Stomach (tissue), 4 donors: ENCODE measurements around the gene WWOX.

Experiments
- EP300 ChIP-seq: sonication (generic); formaldehyde crosslinking; IDR thresholded peaks from one replicate; pipeline ENCODE4 v1.6.1; 2017; ENCODE audit warnings: antibody characterized with exemption
- POLR2A ChIP-seq, 4 donors: fragments of 450-650 bp; IDR thresholded peaks; one replicate each; pipeline ENCODE4 v1.6.1; 2016; ENCODE audit warnings: antibody characterized with exemption in 4 of 4, control low read depth in 2 of 4, mild to moderate bottlenecking in 1 of 4, moderate library complexity in 1 of 4
- POLR2AphosphoS5 ChIP-seq, 3 donors: sonication (generic); formaldehyde crosslinking; IDR thresholded peaks; one replicate each; pipeline ENCODE4 v1.6.1; 2016; ENCODE audit warnings: antibody characterized with exemption in 3 of 3
- TF ChIP-seq, protein P1 (sequence below), 7 experiments: fragments of 450-650 bp in 4 of 7; fragments of 200-600 bp in 3 of 7; sonication (generic) in 3 of 7; IDR thresholded peaks; one replicate each; pipeline ENCODE4 v1.5.1; 2016 to 2019; ENCODE audit warnings: antibody characterized with exemption in 7 of 7, control low read depth in 2 of 7, mild to moderate bottlenecking in 1 of 7

GRCh38 chr16:78448658-78449271, 349.3 kb downstream of the WWOX start:
- TF ChIP-seq, protein P1, sequence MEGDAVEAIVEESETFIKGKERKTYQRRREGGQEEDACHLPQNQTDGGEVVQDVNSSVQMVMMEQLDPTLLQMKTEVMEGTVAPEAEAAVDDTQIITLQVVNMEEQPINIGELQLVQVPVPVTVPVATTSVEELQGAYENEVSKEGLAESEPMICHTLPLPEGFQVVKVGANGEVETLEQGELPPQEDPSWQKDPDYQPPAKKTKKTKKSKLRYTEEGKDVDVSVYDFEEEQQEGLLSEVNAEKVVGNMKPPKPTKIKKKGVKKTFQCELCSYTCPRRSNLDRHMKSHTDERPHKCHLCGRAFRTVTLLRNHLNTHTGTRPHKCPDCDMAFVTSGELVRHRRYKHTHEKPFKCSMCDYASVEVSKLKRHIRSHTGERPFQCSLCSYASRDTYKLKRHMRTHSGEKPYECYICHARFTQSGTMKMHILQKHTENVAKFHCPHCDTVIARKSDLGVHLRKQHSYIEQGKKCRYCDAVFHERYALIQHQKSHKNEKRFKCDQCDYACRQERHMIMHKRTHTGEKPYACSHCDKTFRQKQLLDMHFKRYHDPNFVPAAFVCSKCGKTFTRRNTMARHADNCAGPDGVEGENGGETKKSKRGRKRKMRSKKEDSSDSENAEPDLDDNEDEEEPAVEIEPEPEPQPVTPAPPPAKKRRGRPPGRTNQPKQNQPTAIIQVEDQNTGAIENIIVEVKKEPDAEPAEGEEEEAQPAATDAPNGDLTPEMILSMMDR (IDR thresholded peaks at IDR 0.05) = no peak
- TF ChIP-seq POLR2A (IDR thresholded peaks at IDR 0.05) = no peak
- no peak for TF ChIP-seq POLR2AphosphoS5 (IDR thresholded peaks at IDR 0.05)
- no peak for TF ChIP-seq EP300
